T-helper 2 cell treated with Interferon-gamma antibody and Interleukin-4, amounts not matched to agents 5 μg/mL and 100 μg/mL, for 36 hours (primary cell): ENCODE results near the gene OPN1SW.
A peak's percentile ranks its signal among the peaks of the same experiment; 100 is the strongest.

Experiments used
- DNase-seq: peaks from one replicate; pipeline ENCODE4 v3.0.0; 2021; ENCODE audit warnings: low spot score
- H3K27ac Mint-ChIP-seq: one replicate; pipeline ENCODE4 v1.8.0; 2021; ENCODE audit warnings: mild to moderate bottlenecking, mixed read lengths
- H3K27me3 Mint-ChIP-seq: one replicate; pipeline ENCODE4 v1.8.0; 2021; ENCODE audit warnings: low read depth, mixed read lengths
- H3K36me3 Mint-ChIP-seq: one replicate; pipeline ENCODE4 v1.8.0; 2021; ENCODE audit warnings: low read depth, mixed read lengths
- H3K4me1 Mint-ChIP-seq: one replicate; pipeline ENCODE4 v1.8.0; 2021; ENCODE audit warnings: low read depth, mixed read lengths
- H3K4me3 Mint-ChIP-seq: one replicate; pipeline ENCODE4 v1.8.0; 2022; ENCODE audit warnings: mild to moderate bottlenecking, moderate library complexity, mixed read lengths
- H3K9me3 Mint-ChIP-seq: one replicate; pipeline ENCODE4 v1.8.0; 2021; ENCODE audit warnings: mixed read lengths

The OPN1SW gene

GRCh38 chr7:128739990-128740682 lies 35.5 kb downstream of the OPN1SW start:
- Mint-ChIP-seq H3K9me3 (no peaks in the 10 kb centered on the region), H3K27ac (peak overlapping the region; percentile 99), H3K4me3 (peak overlapping the region; percentile 100), H3K36me3 (peaks cover 14% of the 10 kb centered on the region), H3K4me1 (peaks cover 39% of the 10 kb centered on the region), H3K27me3 (peaks cover 1% of the 10 kb centered on the region)
- DNase-seq = no peak

GRCh38 chr7:128739048-128739962 lies 36.3 kb downstream of the OPN1SW start, which contains the start of gene CALU:
Gene CALU (plus strand): TSS chr7:128739359. CDS start chr7:128748584, 9,225 bp downstream.
- no peaks in the 10 kb centered on the region for H3K9me3 Mint-ChIP-seq
- H3K27me3 Mint-ChIP-seq = peaks cover 3% of the 10 kb centered on the region
- peaks cover 14% of the 10 kb centered on the region for H3K36me3 Mint-ChIP-seq
- DNase-seq = peak; percentile 95
- peak within 1 kb of the TSS; percentile 99 for H3K27ac Mint-ChIP-seq
- H3K4me1 Mint-ChIP-seq = peaks cover 35% of the 10 kb centered on the region
- peak within 1 kb of the TSS; percentile 100 for H3K4me3 Mint-ChIP-seq

- Mint-ChIP-seq H3K9me3 (no peaks in the 10 kb centered on the region), H3K27me3 (peaks cover 3% of the 10 kb centered on the region), H3K36me3 (peaks cover 12% of the 10 kb centered on the region), H3K4me3 (peak overlapping the region; percentile 100), H3K4me1 (peaks cover 34% of the 10 kb centered on the region), H3K27ac (peak overlapping the region; percentile 99)
- no peak for DNase-seq
These were observed 37.0 kb downstream of the OPN1SW start for GRCh38 chr7:128738570-128739047.

GRCh38 chr7:128737867-128738385 lies 37.7 kb downstream of the OPN1SW start:
- no peak for DNase-seq
- H3K4me3 Mint-ChIP-seq = peak overlapping the region; percentile 100
- H3K27me3 Mint-ChIP-seq = peaks cover 3% of the 10 kb centered on the region
- no peaks in the 10 kb centered on the region for H3K9me3 Mint-ChIP-seq
- peaks cover 34% of the 10 kb centered on the region for H3K4me1 Mint-ChIP-seq
- peaks cover 9% of the 10 kb centered on the region for H3K36me3 Mint-ChIP-seq
- H3K27ac Mint-ChIP-seq = peak overlapping the region; percentile 99

- H3K27me3 Mint-ChIP-seq = peaks cover 3% of the 10 kb centered on the region
- no peaks in the 10 kb centered on the region for H3K9me3 Mint-ChIP-seq
- DNase-seq = no peak
- peaks cover 34% of the 10 kb centered on the region for H3K4me1 Mint-ChIP-seq
- peaks cover 9% of the 10 kb centered on the region for H3K36me3 Mint-ChIP-seq
- no peak overlapping the region for H3K27ac Mint-ChIP-seq
- H3K4me3 Mint-ChIP-seq = no peak overlapping the region
These were observed 38.2 kb downstream of the OPN1SW start for GRCh38 chr7:128737441-128737840.

- Mint-ChIP-seq H3K4me3 (no peak overlapping the region), H3K9me3 (no peaks in the 10 kb centered on the region), H3K4me1 (peaks cover 19% of the 10 kb centered on the region), H3K27ac (no peak overlapping the region), H3K36me3 (peaks cover 5% of the 10 kb centered on the region), H3K27me3 (peaks cover 9% of the 10 kb centered on the region)
- DNase-seq = no peak
These were observed 40.2 kb downstream of the OPN1SW start for GRCh38 chr7:128735436-128735835.

- Mint-ChIP-seq H3K4me3 (no peak overlapping the region), H3K27ac (no peak overlapping the region)
These were observed 40.7 kb downstream of the OPN1SW start for GRCh38 chr7:128734890-128735289.

GRCh38 chr7:128733278-128733645 lies 42.3 kb downstream of the OPN1SW start:
- H3K27me3 Mint-ChIP-seq = peaks cover 9% of the 10 kb centered on the region

More at GRCh38 chr7:128734890-128735289, 40.7 kb downstream of the OPN1SW start:
- H3K27me3 Mint-ChIP-seq = peaks cover 9% of the 10 kb centered on the region
- H3K4me1 Mint-ChIP-seq = peaks cover 13% of the 10 kb centered on the region
- H3K36me3 Mint-ChIP-seq = peaks cover 4% of the 10 kb centered on the region
- DNase-seq = no peak
- H3K9me3 Mint-ChIP-seq = no peaks in the 10 kb centered on the region

GRCh38 chr7:128732521-128733277 lies 42.9 kb downstream of the OPN1SW start:
- Mint-ChIP-seq H3K27ac (no peak overlapping the region), H3K4me1 (peaks cover under 1% of the 10 kb centered on the region), H3K9me3 (no peaks in the 10 kb centered on the region), H3K4me3 (no peak overlapping the region), H3K27me3 (peaks cover 10% of the 10 kb centered on the region), H3K36me3 (no peaks in the 10 kb centered on the region)
- no peak for DNase-seq

More at GRCh38 chr7:128733278-128733645, 42.3 kb downstream of the OPN1SW start:
- no peak overlapping the region for H3K27ac Mint-ChIP-seq
- peaks cover 6% of the 10 kb centered on the region for H3K4me1 Mint-ChIP-seq
- no peaks in the 10 kb centered on the region for H3K9me3 Mint-ChIP-seq
- no peak for DNase-seq
- no peaks in the 10 kb centered on the region for H3K36me3 Mint-ChIP-seq
- H3K4me3 Mint-ChIP-seq = no peak overlapping the region

GRCh38 chr7:128731184-128731583 lies 44.4 kb downstream of the OPN1SW start:
- H3K27me3 Mint-ChIP-seq = peaks cover 23% of the 10 kb centered on the region
- H3K9me3 Mint-ChIP-seq = no peaks in the 10 kb centered on the region
- H3K27ac Mint-ChIP-seq = no peak overlapping the region
- no peak overlapping the region for H3K4me3 Mint-ChIP-seq
- no peak for DNase-seq
- H3K4me1 Mint-ChIP-seq = no peaks in the 10 kb centered on the region
- H3K36me3 Mint-ChIP-seq = no peaks in the 10 kb centered on the region

- Mint-ChIP-seq H3K27ac (no peak overlapping the region), H3K27me3 (peaks cover 33% of the 10 kb centered on the region), H3K36me3 (no peaks in the 10 kb centered on the region), H3K4me3 (no peak overlapping the region), H3K4me1 (peaks cover 2% of the 10 kb centered on the region), H3K9me3 (no peaks in the 10 kb centered on the region)
- no peak for DNase-seq
These were observed 46.1 kb downstream of the OPN1SW start for GRCh38 chr7:128729494-128729893.

- Mint-ChIP-seq H3K27me3 (peaks cover 35% of the 10 kb centered on the region), H3K27ac (no peak overlapping the region), H3K9me3 (no peaks in the 10 kb centered on the region), H3K4me1 (peaks cover 2% of the 10 kb centered on the region), H3K36me3 (no peaks in the 10 kb centered on the region), H3K4me3 (no peak overlapping the region)
- DNase-seq = no peak
These were observed 47.0 kb downstream of the OPN1SW start for GRCh38 chr7:128728598-128728997.

- no peak overlapping the region for H3K4me3 Mint-ChIP-seq
- H3K27me3 Mint-ChIP-seq = peaks cover 38% of the 10 kb centered on the region
- H3K4me1 Mint-ChIP-seq = peaks cover 2% of the 10 kb centered on the region
- H3K36me3 Mint-ChIP-seq = no peaks in the 10 kb centered on the region
- no peaks in the 10 kb centered on the region for H3K9me3 Mint-ChIP-seq
- no peak overlapping the region for H3K27ac Mint-ChIP-seq
- DNase-seq = no peak
These were observed 48.4 kb downstream of the OPN1SW start for GRCh38 chr7:128727239-128727638.
